IPS-18c (cell line): Measurements from ENCODE around the gene PAPSS1.

Experiments
- H3K4me3 ChIP-seq: 2 replicates; pipeline ENCODE4 v1.7.0; 2013; ENCODE audit warnings: low read depth, mild to moderate bottlenecking, low read length, moderate library complexity; ENCODE audit not compliant: insufficient read depth
- H3K9me3 ChIP-seq: one replicate; pipeline ENCODE4 v1.6.1; 2013; ENCODE audit warnings: mild to moderate bottlenecking, low read length, moderate library complexity; ENCODE audit not compliant: control insufficient read depth, insufficient read depth

PAPSS1 gene

GRCh38 chr4:107618656-107619055 is 101.4 kb downstream of the PAPSS1 start:
- no peak overlapping the region for H3K4me3 ChIP-seq

GRCh38 chr4:107616838-107617389 is 103.1 kb downstream of the PAPSS1 start:
- Histone ChIP-seq H3K4me3 (no peak overlapping the region), H3K9me3 (no peaks in the 10 kb centered on the region)

More at GRCh38 chr4:107618656-107619055, 101.4 kb downstream of the PAPSS1 start:
- no peaks in the 10 kb centered on the region for H3K9me3 ChIP-seq

- Histone ChIP-seq H3K9me3 (no peaks in the 10 kb centered on the region), H3K4me3 (no peak overlapping the region)
Measured at GRCh38 chr4:107615809-107616208, 104.2 kb downstream of the PAPSS1 start.

GRCh38 chr4:107603430-107603829 is 116.6 kb downstream of the PAPSS1 start:
- no peaks in the 10 kb centered on the region for H3K9me3 ChIP-seq
- no peak overlapping the region for H3K4me3 ChIP-seq

- no peak overlapping the region for H3K4me3 ChIP-seq
- H3K9me3 ChIP-seq = no peaks in the 10 kb centered on the region
Measured at GRCh38 chr4:107600983-107601382, 119.1 kb downstream of the PAPSS1 start.

GRCh38 chr4:107600436-107600835 is 119.6 kb downstream of the PAPSS1 start:
- Histone ChIP-seq H3K9me3 (no peaks in the 10 kb centered on the region), H3K4me3 (no peak overlapping the region)

GRCh38 chr4:107599841-107600240 is 120.2 kb downstream of the PAPSS1 start:
- Histone ChIP-seq H3K4me3 (no peak overlapping the region), H3K9me3 (no peaks in the 10 kb centered on the region)

- Histone ChIP-seq H3K4me3 (no peak overlapping the region), H3K9me3 (peaks cover 2% of the 10 kb centered on the region)
Measured at GRCh38 chr4:107593230-107593629, 126.8 kb downstream of the PAPSS1 start.

GRCh38 chr4:107592519-107592918 is 127.5 kb downstream of the PAPSS1 start:
- Histone ChIP-seq H3K9me3 (peaks cover 4% of the 10 kb centered on the region), H3K4me3 (no peak overlapping the region)

- Histone ChIP-seq H3K4me3 (no peak overlapping the region), H3K9me3 (peaks cover 4% of the 10 kb centered on the region)
Measured at GRCh38 chr4:107589269-107589668, 130.8 kb downstream of the PAPSS1 start.

GRCh38 chr4:107586371-107586770 is 133.7 kb downstream of the PAPSS1 start:
- Histone ChIP-seq H3K4me3 (no peak overlapping the region), H3K9me3 (peaks cover 4% of the 10 kb centered on the region)

- H3K4me3 ChIP-seq = no peak overlapping the region
- no peaks in the 10 kb centered on the region for H3K9me3 ChIP-seq
Measured at GRCh38 chr4:107579099-107579498, 140.9 kb downstream of the PAPSS1 start.

GRCh38 chr4:107578321-107578720 is 141.7 kb downstream of the PAPSS1 start:
- no peak overlapping the region for H3K4me3 ChIP-seq
- H3K9me3 ChIP-seq = no peaks in the 10 kb centered on the region

GRCh38 chr4:107577743-107578142 is 142.3 kb downstream of the PAPSS1 start:
- H3K9me3 ChIP-seq = no peaks in the 10 kb centered on the region

GRCh38 chr4:107575243-107575642 is 144.8 kb downstream of the PAPSS1 start:
- no peak overlapping the region for H3K4me3 ChIP-seq

More at GRCh38 chr4:107577743-107578142, 142.3 kb downstream of the PAPSS1 start:
- no peak overlapping the region for H3K4me3 ChIP-seq

GRCh38 chr4:107572281-107572680 is 147.8 kb downstream of the PAPSS1 start:
- Histone ChIP-seq H3K4me3 (no peak overlapping the region), H3K9me3 (no peaks in the 10 kb centered on the region)

More at GRCh38 chr4:107575243-107575642, 144.8 kb downstream of the PAPSS1 start:
- H3K9me3 ChIP-seq = no peaks in the 10 kb centered on the region

GRCh38 chr4:107570952-107571351 is 149.1 kb downstream of the PAPSS1 start:
- H3K9me3 ChIP-seq = no peaks in the 10 kb centered on the region
- H3K4me3 ChIP-seq = no peak overlapping the region

GRCh38 chr4:107564326-107564725 is 155.7 kb downstream of the PAPSS1 start:
- no peak overlapping the region for H3K4me3 ChIP-seq
- H3K9me3 ChIP-seq = no peaks in the 10 kb centered on the region
